ENCODE data around the gene BPIFB6.

The BPIFB6 gene

GRCh38 chr20:33083544-33084340, 52.3 kb downstream of the BPIFB6 start:
- TF ChIP-seq ZNF354C (tag by site-specific recombination; IDR thresholded peaks at IDR 0.05; ENCODE audit: borderline replicate concordance, low read depth): no peak
- no peak for TF ChIP-seq ZNF560 (tag by site-specific recombination; IDR thresholded peaks at IDR 0.05; ENCODE audit: borderline replicate concordance)
- no peak for TF ChIP-seq GLI2 (tag by site-specific recombination; IDR thresholded peaks at IDR 0.05; ENCODE audit: borderline replicate concordance, low read depth)
- TF ChIP-seq ZNF514 (tag by site-specific recombination; IDR thresholded peaks at IDR 0.05): no peak
- no peak for TF ChIP-seq HOXD13 (CRISPR knock-in tag; IDR thresholded peaks at IDR 0.05; ENCODE audit: borderline replicate concordance)
- no peak for TF ChIP-seq KLF1 (tag by site-specific recombination; IDR thresholded peaks at IDR 0.05)
- no peak for TF ChIP-seq YY1 (tag by site-specific recombination; IDR thresholded peaks at IDR 0.05)
- no peak for TF ChIP-seq ZNF202 (tag by site-specific recombination; IDR thresholded peaks at IDR 0.05; ENCODE audit: borderline replicate concordance)
- TF ChIP-seq ZNF544 (tag by site-specific recombination; IDR thresholded peaks at IDR 0.05): no peak
- no peak for TF ChIP-seq ZNF785 (tag by site-specific recombination; IDR thresholded peaks at IDR 0.05)
- no peak for TF ChIP-seq ZFP3 (tag by site-specific recombination; IDR thresholded peaks at IDR 0.05; ENCODE audit: low read depth)
- no peak for TF ChIP-seq ZBTB20 (tag by site-specific recombination; IDR thresholded peaks at IDR 0.05)
- TF ChIP-seq ZNF324 (tag by site-specific recombination; IDR thresholded peaks at IDR 0.05): no peak
- TF ChIP-seq ZNF555 (tag by site-specific recombination; conservative IDR thresholded peaks at IDR 0.05): no peak
- no peak for TF ChIP-seq ZBTB8A (tag by site-specific recombination; IDR thresholded peaks at IDR 0.05)
- no peaks in the 10 kb centered on the region for H3K4me1 ChIP-seq (ENCODE audit: control insufficient read depth, insufficient read depth, low read length)
- H3K4me3 ChIP-seq (ENCODE audit: low read depth, low read length): no peak overlapping the region
- H3K36me3 ChIP-seq (ENCODE audit: control insufficient read depth in 2 of 2, insufficient read depth in 1 of 2, low read length in 2 of 2): no peaks in the 10 kb centered on the region
- no peak overlapping the region for H3K27ac ChIP-seq (ENCODE audit: extremely low read depth, low read depth, low read length)
- H3K9me3 ChIP-seq (ENCODE audit: control insufficient read depth, insufficient read depth, low read depth, low read length): no peaks in the 10 kb centered on the region
- POLR2A ChIA-PET: no interaction called here
- CTCF ChIA-PET: interaction anchor here (0.5 to 0.7 kb wide), 2 partner anchors 181 to 410 kb away, joined by 3 to 4 read pairs; partner anchors contain the start of gene C20orf203

GRCh38 chr20:33084722-33085121, 53.3 kb downstream of the BPIFB6 start:
- no peaks in the 10 kb centered on the region for H3K4me1 ChIP-seq (ENCODE audit: control insufficient read depth, insufficient read depth, low read length)
- no peaks in the 10 kb centered on the region for H3K9me3 ChIP-seq (ENCODE audit: control insufficient read depth, insufficient read depth, low read depth, low read length)
- CTCF ChIA-PET: interaction anchor here (0.5 to 1.3 kb wide), 3 partner anchors 11 to 411 kb away, joined by 3 to 6 read pairs (median 3); partner anchors contain the start of gene C20orf203
- POLR2A ChIA-PET: no interaction called here
- H3K4me3 ChIP-seq (ENCODE audit: low read depth, low read length): no peak overlapping the region
- no peak for TF ChIP-seq ZNF416 (tag by site-specific recombination; IDR thresholded peaks at IDR 0.05)
- TF ChIP-seq HOXC10 (CRISPR knock-in tag; IDR thresholded peaks at IDR 0.05): no peak
- no peak for TF ChIP-seq ZNF426 (tag by site-specific recombination; IDR thresholded peaks at IDR 0.05)
- no peak for TF ChIP-seq ZNF335 (tag by site-specific recombination; conservative IDR thresholded peaks at IDR 0.05)
- TF ChIP-seq ZEB2 (tag by site-specific recombination; IDR thresholded peaks at IDR 0.05): no peak
- TF ChIP-seq TRIM28 (IDR thresholded peaks at IDR 0.05; ENCODE audit: borderline replicate concordance, low read length): no peak
- no peak for TF ChIP-seq GFI1B (tag by site-specific recombination; IDR thresholded peaks at IDR 0.05)
- no peak for TF ChIP-seq ZNF184 (tag by site-specific recombination; IDR thresholded peaks at IDR 0.05)
- H3K27ac ChIP-seq (ENCODE audit: extremely low read depth, low read depth, low read length): no peak overlapping the region
- no peaks in the 10 kb centered on the region for H3K36me3 ChIP-seq (ENCODE audit: control insufficient read depth in 2 of 2, insufficient read depth in 1 of 2, low read length in 2 of 2)

GRCh38 chr20:33086052-33086722, 54.7 kb downstream of the BPIFB6 start:
- POLR2A ChIA-PET: no interaction called here
- CTCF ChIA-PET: interaction anchor here (1.2 to 1.4 kb wide), 3 partner anchors 9 to 184 kb away, joined by 5 to 7 read pairs (median 6); no protein-coding TSS in a partner anchor
- TF ChIP-seq ZNF394 (tag by site-specific recombination; IDR thresholded peaks at IDR 0.05; ENCODE audit: borderline replicate concordance): no peak
- TF ChIP-seq ZNF626 (tag by site-specific recombination; IDR thresholded peaks at IDR 0.05): no peak
- TF ChIP-seq GFI1B (tag by site-specific recombination; IDR thresholded peaks at IDR 0.05): no peak
- no peak for TF ChIP-seq ZNF398 (tag by site-specific recombination; IDR thresholded peaks at IDR 0.05)
- TF ChIP-seq RBAK (tag by site-specific recombination; IDR thresholded peaks at IDR 0.05): no peak
- TF ChIP-seq ZNF366 (tag by site-specific recombination; conservative IDR thresholded peaks at IDR 0.05): no peak

More at GRCh38 chr20:33086052-33086722, 54.7 kb downstream of the BPIFB6 start:
- Histone ChIP-seq H3K9me3 (ENCODE audit: control insufficient read depth, insufficient read depth, low read depth, low read length) (no peaks in the 10 kb centered on the region), H3K4me1 (ENCODE audit: control insufficient read depth, insufficient read depth, low read length) (no peaks in the 10 kb centered on the region), H3K4me3 (ENCODE audit: low read depth, low read length) (no peak overlapping the region), H3K27ac (ENCODE audit: extremely low read depth, low read depth, low read length) (no peak overlapping the region), H3K36me3 (ENCODE audit: control insufficient read depth in 2 of 2, insufficient read depth in 1 of 2, low read length in 2 of 2) (no peaks in the 10 kb centered on the region)
